Kidney (tissue), 14 donors: ENCODE results near the gene PIGT. TPM values are rescaled to one million over a fixed set of nuclear protein-coding genes. Genes with fewer than 3 reads are reported as not detected.

Experiments used
- DNase-seq, 5 donors: peaks; one replicate each; pipeline ENCODE4 v3.0.0-alpha.2; 2013 to 2020
- FAIRE-seq: peaks from 2 replicates; lab custom pipeline; 2012; peaks lifted over from hg19 to GRCh38; lab: Jason Lieb, UNC
- H3K27ac ChIP-seq, 2 donors: one replicate each; pipeline ENCODE4 v1.7.0; 2013; ENCODE audit warnings: low read depth in 2 of 2, low read length in 2 of 2, inconsistent platforms in 1 of 2
- H3K27me3 ChIP-seq: one replicate; pipeline ENCODE4 v1.7.1; 2013; ENCODE audit warnings: low read length, inconsistent platforms; ENCODE audit not compliant: control insufficient read depth, insufficient read depth
- H3K36me3 ChIP-seq, 3 donors: one replicate each; pipeline versions ENCODE4 v1.7.0 to v1.7.1; 2013; ENCODE audit warnings: low read length in 3 of 3, control low read depth in 1 of 3, inconsistent platforms in 1 of 3; ENCODE audit not compliant: insufficient read depth in 3 of 3, control insufficient read depth in 2 of 3
- H3K4me1 ChIP-seq, 3 donors: one replicate each; pipeline versions ENCODE4 v1.7.0 to v1.7.1; 2013; ENCODE audit warnings: low read length in 3 of 3, inconsistent platforms in 1 of 3, low read depth in 1 of 3; ENCODE audit not compliant: control insufficient read depth in 2 of 3, insufficient read depth in 2 of 3
- H3K4me3 ChIP-seq, 3 donors: one replicate each; pipeline versions ENCODE4 v1.7.0 to v1.8.1; 2013; ENCODE audit warnings: low read length in 3 of 3, control low read depth in 1 of 3, inconsistent platforms in 1 of 3
- H3K9ac ChIP-seq, 3 donors: one replicate each; pipeline versions ENCODE4 v1.7.0 to v1.7.1; 2013; ENCODE audit warnings: low read length in 3 of 3, control low read depth in 1 of 3, inconsistent platforms in 1 of 3
- H3K9me3 ChIP-seq, 3 donors: one replicate each; pipeline versions ENCODE4 v1.7.0 to v1.7.1; 2013; ENCODE audit warnings: low read length in 3 of 3, control low read depth in 1 of 3, inconsistent platforms in 1 of 3; ENCODE audit not compliant: control insufficient read depth in 2 of 3, insufficient read depth in 1 of 3
- CTCF ChIP-seq: IDR thresholded peaks from 3 replicates; pipeline ENCODE4 v1.5.1; 2012; ENCODE audit warnings: mild to moderate bottlenecking, moderate library complexity, borderline replicate concordance; ENCODE audit not compliant: insufficient read depth; ENCODE audit errors: extremely low read depth
- intact Hi-C: fragments of 100-400 bp; cut with DNase I; formaldehyde crosslinking; loops from one replicate; pipeline ENCODE4 v1.11.1; 2022
- polyA plus RNA-seq: library from polyadenylated mRNA; stranded (reverse); fragments of 350-450 nt; fragmentation: Illumina TruSeq; extraction: RNeasy Lipid Tissue Mini Kit (QIAGEN cat#74804); gene quantifications from one replicate; pipeline ENCODE4 v1.2.3, GENCODE V29; 2014; ENCODE audit warnings: low read depth, low replicate concordance; ENCODE audit not compliant: insufficient read depth
- total RNA-seq: library from RNA; stranded (reverse); fragmentation: NEBNext Ultra II Directional; extraction: Animal tissue kit (Norgen Biotek cat#: 25700); gene quantifications from one replicate; pipeline ENCODE4 v1.2.1, GENCODE V29; 2021
- donor health status: control.
- donor health status: control.
- donor health status: control.
- donor health status: control.
- donor health status: control.
- donor health status: DM: yes; HTN: yes; CAD: no.
- donor health status: Normal renal cell carcinoma (clear cell type).

PIGT gene
- total and polyA plus RNA-seq, 2 donors from 2014 or later: 90.9 to 95.0 TPM

GRCh38 chr20:45452772-45453691, 37.1 kb downstream of the PIGT start:
- Histone ChIP-seq H3K4me3 (no peak overlapping the region), H3K9me3 (no peaks in the 10 kb centered on the region), H3K9ac (no peak overlapping the region), H3K36me3 (no peaks in the 10 kb centered on the region), H3K27ac (no peak overlapping the region), H3K4me1 (peaks cover 0 to 8% (median 6%) of the 10 kb centered on the region in 3 donors), H3K27me3 (no peaks in the 10 kb centered on the region)
- no peak for TF ChIP-seq CTCF
- FAIRE-seq: no peak
- DNase-seq: no peak
- intact Hi-C loops: no loop called here

- DNase-seq (peak in 3 of 5 donors; percentile 32 to 63 (median 36)), FAIRE-seq (no peak)
- H3K36me3 ChIP-seq: no peaks in the 10 kb centered on the region
- no peaks in the 10 kb centered on the region for H3K4me1 ChIP-seq
- H3K27me3 ChIP-seq: no peaks in the 10 kb centered on the region
- intact Hi-C loops: no loop called here
- no peaks in the 10 kb centered on the region for H3K9me3 ChIP-seq
- no peak overlapping the region for H3K9ac ChIP-seq
- no peak overlapping the region for H3K27ac ChIP-seq
- TF ChIP-seq CTCF: peak; percentile 25
- no peak overlapping the region for H3K4me3 ChIP-seq
Measured at GRCh38 chr20:45456632-45457031, 40.7 kb downstream of the PIGT start.

GRCh38 chr20:45459606-45460005, 43.7 kb downstream of the PIGT start:
- no peak overlapping the region for H3K27ac ChIP-seq
- FAIRE-seq: no peak
- no peaks in the 10 kb centered on the region for H3K36me3 ChIP-seq
- no peak overlapping the region for H3K4me3 ChIP-seq
- no peaks in the 10 kb centered on the region for H3K4me1 ChIP-seq
- no peak for TF ChIP-seq CTCF
- H3K27me3 ChIP-seq: no peaks in the 10 kb centered on the region
- intact Hi-C loops: no loop called here
- DNase-seq: no peak
- no peak overlapping the region for H3K9ac ChIP-seq
- no peaks in the 10 kb centered on the region for H3K9me3 ChIP-seq
